SK-N-SH treated with all-trans-retinoic acid at 6 μM for 48 hours (cell line): Measurements from ENCODE around the gene KIAA0825.

Experiments
- ATAC-seq: fragments of 200-7000 bp; cut with Tn5 transposase; 3 replicates; pipeline ENCODE4 v1.9.1; 2020; ENCODE audit warnings: mild to moderate bottlenecking, moderate library complexity
- ARNTL ChIP-seq: fragments of 450-650 bp; formaldehyde crosslinking; IDR thresholded peaks from 2 replicates; pipeline ENCODE4 v1.5.0; 2020; ENCODE audit warnings: low read depth, mild to moderate bottlenecking, moderate library complexity, borderline replicate concordance
- BACH2 ChIP-seq: fragments of 250-450 bp; sonication (Bioruptor Pico); IDR thresholded peaks from 2 replicates; pipeline ENCODE4 v1.9.0; 2021; ENCODE audit warnings: mild to moderate bottlenecking, borderline replicate concordance
- CSDC2 ChIP-seq: fragments of 250-450 bp; sonication (Bioruptor Pico); IDR thresholded peaks from 2 replicates; pipeline ENCODE4 v1.5.0; 2020; ENCODE audit warnings: mild to moderate bottlenecking, moderate library complexity
- ESRRG ChIP-seq: fragments of 250-450 bp; sonication (Bioruptor Pico); IDR thresholded peaks from 2 replicates; pipeline ENCODE4 v1.6.1; 2021; ENCODE audit warnings: mild to moderate bottlenecking
- GLIS3 ChIP-seq: fragments of 250-450 bp; sonication (Bioruptor Pico); IDR thresholded peaks from 2 replicates; pipeline ENCODE4 v1.5.0; 2020; ENCODE audit warnings: mild to moderate bottlenecking, moderate library complexity
- ISL1 ChIP-seq: fragments of 250-450 bp; sonication (Bioruptor Pico); IDR thresholded peaks from 2 replicates; pipeline ENCODE4 v2.1.2; 2022; ENCODE audit warnings: mild to moderate bottlenecking, moderate library complexity
- PPARA ChIP-seq: fragments of 250-450 bp; sonication (Bioruptor Pico); IDR thresholded peaks from 2 replicates; pipeline ENCODE4 v1.5.0; 2020; ENCODE audit warnings: mild to moderate bottlenecking, borderline replicate concordance
- RARB ChIP-seq: fragments of 250-450 bp; sonication (Bioruptor Pico); IDR thresholded peaks from 2 replicates; pipeline ENCODE4 v1.8.0; 2021; ENCODE audit warnings: mild to moderate bottlenecking, moderate library complexity
- SNAI2 ChIP-seq: fragments of 250-450 bp; sonication (Bioruptor Pico); IDR thresholded peaks from 2 replicates; pipeline ENCODE4 v1.5.0; 2020; ENCODE audit warnings: mild to moderate bottlenecking, moderate library complexity
- TCF4 ChIP-seq: fragments of 250-450 bp; sonication (Bioruptor Pico); IDR thresholded peaks from 2 replicates; pipeline ENCODE4 v1.8.0; 2021; ENCODE audit warnings: mild to moderate bottlenecking, moderate library complexity, borderline replicate concordance
- TOX ChIP-seq: fragments of 250-450 bp; sonication (Bioruptor Pico); IDR thresholded peaks from 2 replicates; pipeline ENCODE4 v1.8.0; 2021; ENCODE audit warnings: mild to moderate bottlenecking, moderate library complexity, borderline replicate concordance
- ZC3H10 ChIP-seq: fragments of 250-450 bp; sonication (Bioruptor Pico); IDR thresholded peaks from 2 replicates; pipeline ENCODE4 v1.5.1; 2021; ENCODE audit warnings: mild to moderate bottlenecking, moderate library complexity
- ZFP3 ChIP-seq: fragments of 250-450 bp; sonication (Bioruptor Pico); IDR thresholded peaks from 2 replicates; pipeline ENCODE4 v1.5.0; 2020; ENCODE audit warnings: mild to moderate bottlenecking, moderate library complexity
- ZFP30 ChIP-seq: fragments of 450-650 bp; formaldehyde crosslinking; IDR thresholded peaks from 2 replicates; pipeline ENCODE4 v1.5.0; 2022; ENCODE audit warnings: mild to moderate bottlenecking, moderate library complexity
- ZNF565 ChIP-seq: fragments of 450-650 bp; formaldehyde crosslinking; conservative IDR thresholded peaks from 2 replicates; pipeline ENCODE4 v1.5.0; 2020; ENCODE audit warnings: low read depth, mild to moderate bottlenecking, moderate library complexity
- ZNF70 ChIP-seq: fragments of 450-650 bp; formaldehyde crosslinking; IDR thresholded peaks from 2 replicates; pipeline ENCODE4 v1.5.0; 2020; ENCODE audit warnings: mild to moderate bottlenecking, moderate library complexity
- ZNF8 ChIP-seq: fragments of 450-650 bp; formaldehyde crosslinking; IDR thresholded peaks from 2 replicates; pipeline ENCODE4 v1.5.0; 2020; ENCODE audit warnings: mild to moderate bottlenecking, moderate library complexity
- TF ChIP-seq, protein P1 (sequence below): fragments of 250-450 bp; sonication (Bioruptor Pico); IDR thresholded peaks from 2 replicates; pipeline ENCODE4 v1.8.0; 2020; ENCODE audit warnings: mild to moderate bottlenecking, moderate library complexity, borderline replicate concordance
- TF ChIP-seq, protein P2 (sequence below): fragments of 250-450 bp; sonication (Bioruptor Pico); IDR thresholded peaks from 2 replicates; pipeline ENCODE4 v1.8.0; 2021; ENCODE audit warnings: low read depth, mild to moderate bottlenecking, moderate library complexity, borderline replicate concordance
- TF ChIP-seq, protein P3 (sequence below): fragments of 250-450 bp; sonication (Bioruptor Pico); IDR thresholded peaks from 2 replicates; pipeline ENCODE4 v1.5.1; 2020; ENCODE audit warnings: low read depth, mild to moderate bottlenecking, moderate library complexity
- TF ChIP-seq, protein P4 (sequence below): fragments of 250-450 bp; sonication (Bioruptor Pico); IDR thresholded peaks from 2 replicates; pipeline ENCODE4 v1.5.1; 2021; ENCODE audit warnings: mild to moderate bottlenecking, moderate library complexity
- TF ChIP-seq, protein P5 (sequence below): fragments of 250-450 bp; sonication (Bioruptor Pico); IDR thresholded peaks from 2 replicates; pipeline ENCODE4 v1.5.0; 2020; ENCODE audit warnings: mild to moderate bottlenecking, moderate library complexity

KIAA0825 gene

DNA sequence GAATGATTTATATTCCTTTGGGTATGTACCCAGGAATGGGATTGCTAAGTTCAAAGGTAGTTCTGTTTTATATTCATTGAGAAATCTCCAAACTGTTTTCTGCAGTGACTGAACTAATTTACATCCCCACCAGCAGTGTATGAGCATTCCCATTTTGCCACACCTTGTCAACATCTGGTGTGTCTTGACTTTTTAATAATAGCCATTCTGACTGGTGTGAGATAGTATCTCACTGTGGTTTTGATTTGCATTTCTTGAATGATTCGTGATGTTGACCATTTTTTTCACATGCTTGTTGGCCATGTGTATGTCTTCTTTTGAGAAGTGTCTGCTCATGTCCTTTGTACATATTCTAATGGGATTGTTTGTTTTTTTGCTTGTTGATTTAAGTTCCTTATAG is 421.5 kb downstream of the KIAA0825 start:
- no peak for ATAC-seq
- no peak for TF ChIP-seq GLIS3 (CRISPR knock-in tag)
- TF ChIP-seq, protein P1, sequence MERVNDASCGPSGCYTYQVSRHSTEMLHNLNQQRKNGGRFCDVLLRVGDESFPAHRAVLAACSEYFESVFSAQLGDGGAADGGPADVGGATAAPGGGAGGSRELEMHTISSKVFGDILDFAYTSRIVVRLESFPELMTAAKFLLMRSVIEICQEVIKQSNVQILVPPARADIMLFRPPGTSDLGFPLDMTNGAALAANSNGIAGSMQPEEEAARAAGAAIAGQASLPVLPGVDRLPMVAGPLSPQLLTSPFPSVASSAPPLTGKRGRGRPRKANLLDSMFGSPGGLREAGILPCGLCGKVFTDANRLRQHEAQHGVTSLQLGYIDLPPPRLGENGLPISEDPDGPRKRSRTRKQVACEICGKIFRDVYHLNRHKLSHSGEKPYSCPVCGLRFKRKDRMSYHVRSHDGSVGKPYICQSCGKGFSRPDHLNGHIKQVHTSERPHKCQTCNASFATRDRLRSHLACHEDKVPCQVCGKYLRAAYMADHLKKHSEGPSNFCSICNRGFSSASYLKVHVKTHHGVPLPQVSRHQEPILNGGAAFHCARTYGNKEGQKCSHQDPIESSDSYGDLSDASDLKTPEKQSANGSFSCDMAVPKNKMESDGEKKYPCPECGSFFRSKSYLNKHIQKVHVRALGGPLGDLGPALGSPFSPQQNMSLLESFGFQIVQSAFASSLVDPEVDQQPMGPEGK (CRISPR knock-in tag): no peak
- TF ChIP-seq TOX: no peak
- TF ChIP-seq ZC3H10 (CRISPR knock-in tag): no peak
- no peak for TF ChIP-seq ZFP30 (CRISPR knock-in tag)
- TF ChIP-seq, protein P2, sequence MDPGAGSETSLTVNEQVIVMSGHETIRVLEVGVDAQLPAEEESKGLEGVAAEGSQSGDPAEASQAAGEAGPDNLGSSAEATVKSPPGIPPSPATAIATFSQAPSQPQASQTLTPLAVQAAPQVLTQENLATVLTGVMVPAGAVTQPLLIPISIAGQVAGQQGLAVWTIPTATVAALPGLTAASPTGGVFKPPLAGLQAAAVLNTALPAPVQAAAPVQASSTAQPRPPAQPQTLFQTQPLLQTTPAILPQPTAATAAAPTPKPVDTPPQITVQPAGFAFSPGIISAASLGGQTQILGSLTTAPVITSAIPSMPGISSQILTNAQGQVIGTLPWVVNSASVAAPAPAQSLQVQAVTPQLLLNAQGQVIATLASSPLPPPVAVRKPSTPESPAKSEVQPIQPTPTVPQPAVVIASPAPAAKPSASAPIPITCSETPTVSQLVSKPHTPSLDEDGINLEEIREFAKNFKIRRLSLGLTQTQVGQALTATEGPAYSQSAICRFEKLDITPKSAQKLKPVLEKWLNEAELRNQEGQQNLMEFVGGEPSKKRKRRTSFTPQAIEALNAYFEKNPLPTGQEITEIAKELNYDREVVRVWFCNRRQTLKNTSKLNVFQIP (CRISPR knock-in tag): no peak
- no peak for TF ChIP-seq ZNF565
- TF ChIP-seq, protein P3, sequence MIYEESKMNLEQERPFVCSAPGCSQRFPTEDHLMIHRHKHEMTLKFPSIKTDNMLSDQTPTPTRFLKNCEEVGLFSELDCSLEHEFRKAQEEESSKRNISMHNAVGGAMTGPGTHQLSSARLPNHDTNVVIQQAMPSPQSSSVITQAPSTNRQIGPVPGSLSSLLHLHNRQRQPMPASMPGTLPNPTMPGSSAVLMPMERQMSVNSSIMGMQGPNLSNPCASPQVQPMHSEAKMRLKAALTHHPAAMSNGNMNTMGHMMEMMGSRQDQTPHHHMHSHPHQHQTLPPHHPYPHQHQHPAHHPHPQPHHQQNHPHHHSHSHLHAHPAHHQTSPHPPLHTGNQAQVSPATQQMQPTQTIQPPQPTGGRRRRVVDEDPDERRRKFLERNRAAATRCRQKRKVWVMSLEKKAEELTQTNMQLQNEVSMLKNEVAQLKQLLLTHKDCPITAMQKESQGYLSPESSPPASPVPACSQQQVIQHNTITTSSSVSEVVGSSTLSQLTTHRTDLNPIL: no peak
- TF ChIP-seq ZFP3 (CRISPR knock-in tag): no peak
- no peak for TF ChIP-seq RARB (CRISPR knock-in tag)
- no peak for TF ChIP-seq BACH2 (CRISPR knock-in tag)
- TF ChIP-seq PPARA (CRISPR knock-in tag): no peak
- no peak for TF ChIP-seq TCF4
- no peak for TF ChIP-seq ZNF70 (CRISPR knock-in tag)
- no peak for TF ChIP-seq ZNF8 (CRISPR knock-in tag)
- TF ChIP-seq, protein P4, sequence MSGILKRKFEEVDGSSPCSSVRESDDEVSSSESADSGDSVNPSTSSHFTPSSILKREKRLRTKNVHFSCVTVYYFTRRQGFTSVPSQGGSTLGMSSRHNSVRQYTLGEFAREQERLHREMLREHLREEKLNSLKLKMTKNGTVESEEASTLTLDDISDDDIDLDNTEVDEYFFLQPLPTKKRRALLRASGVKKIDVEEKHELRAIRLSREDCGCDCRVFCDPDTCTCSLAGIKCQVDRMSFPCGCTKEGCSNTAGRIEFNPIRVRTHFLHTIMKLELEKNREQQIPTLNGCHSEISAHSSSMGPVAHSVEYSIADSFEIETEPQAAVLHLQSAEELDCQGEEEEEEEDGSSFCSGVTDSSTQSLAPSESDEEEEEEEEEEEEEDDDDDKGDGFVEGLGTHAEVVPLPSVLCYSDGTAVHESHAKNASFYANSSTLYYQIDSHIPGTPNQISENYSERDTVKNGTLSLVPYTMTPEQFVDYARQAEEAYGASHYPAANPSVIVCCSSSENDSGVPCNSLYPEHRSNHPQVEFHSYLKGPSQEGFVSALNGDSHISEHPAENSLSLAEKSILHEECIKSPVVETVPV: no peak
- no peak for TF ChIP-seq ISL1 (CRISPR knock-in tag)

DNA sequence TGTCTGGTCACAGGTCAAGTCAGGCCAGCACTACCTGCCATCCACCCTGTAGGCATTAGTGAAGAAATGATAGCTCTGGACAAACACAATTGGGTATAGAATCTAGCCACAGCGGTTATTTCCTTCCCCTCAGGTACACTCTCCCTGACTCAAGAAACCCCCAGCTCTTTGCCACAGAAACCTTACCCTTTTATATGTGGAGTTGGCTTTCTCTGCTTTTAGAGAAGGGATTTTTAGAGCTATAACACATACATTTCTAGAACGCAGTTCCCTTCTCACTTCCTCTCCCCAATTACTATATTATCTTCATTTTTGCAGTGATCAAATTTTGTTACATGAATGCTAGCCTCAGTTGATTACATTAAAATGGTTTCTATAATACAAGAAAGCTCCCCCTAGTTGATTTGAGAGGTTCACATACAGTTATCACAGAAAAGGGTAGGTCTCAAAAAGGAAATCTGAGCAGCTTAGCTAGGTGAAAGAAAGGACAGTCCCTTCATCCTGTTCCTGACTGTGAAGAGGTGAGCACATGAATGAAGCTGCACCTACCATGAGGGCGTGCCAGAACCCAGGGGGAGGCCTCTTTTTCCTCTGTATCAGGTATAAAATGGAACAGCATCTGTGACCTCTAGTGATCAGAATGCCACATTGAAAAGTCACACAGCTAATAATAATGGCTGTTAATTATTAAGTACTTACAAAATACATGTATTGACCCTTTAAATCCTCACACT is 425.6 kb downstream of the KIAA0825 start:
- ATAC-seq: no peak
- TF ChIP-seq SNAI2: no peak
- TF ChIP-seq, all 23 proteins: peak for 0

DNA sequence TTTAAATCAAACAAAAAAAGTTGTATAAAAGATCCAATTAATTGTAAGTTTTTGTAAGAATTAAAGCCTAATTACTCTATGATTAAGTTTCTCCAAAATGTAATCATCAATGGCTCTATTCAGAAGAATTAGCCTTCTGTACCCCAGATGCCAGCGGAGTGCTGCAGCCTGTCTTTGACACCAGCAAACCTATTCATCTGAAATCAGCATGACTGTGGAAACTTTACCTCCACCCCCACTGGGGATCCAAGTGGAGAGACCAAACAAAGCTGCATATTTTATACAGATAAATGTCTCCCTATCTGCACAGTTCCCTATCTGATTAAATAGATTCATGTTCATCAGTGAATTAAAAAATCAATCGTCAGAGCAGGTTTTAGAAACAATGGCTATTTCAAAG is 426.8 kb downstream of the KIAA0825 start:
- ATAC-seq: no peak
- TF ChIP-seq ZC3H10 (CRISPR knock-in tag) (no peak), ZNF565 (no peak), ARNTL (CRISPR knock-in tag) (no peak), ZFP3 (CRISPR knock-in tag) (no peak), ESRRG (CRISPR knock-in tag) (no peak), BACH2 (CRISPR knock-in tag) (no peak), PPARA (CRISPR knock-in tag) (no peak), CSDC2 (CRISPR knock-in tag) (no peak), RARB (CRISPR knock-in tag) (no peak), ZNF8 (CRISPR knock-in tag) (no peak), ISL1 (CRISPR knock-in tag) (no peak), ZFP30 (CRISPR knock-in tag) (no peak), GLIS3 (CRISPR knock-in tag) (no peak)
- TF ChIP-seq, protein P2 (CRISPR knock-in tag): no peak
- TF ChIP-seq, protein P5, sequence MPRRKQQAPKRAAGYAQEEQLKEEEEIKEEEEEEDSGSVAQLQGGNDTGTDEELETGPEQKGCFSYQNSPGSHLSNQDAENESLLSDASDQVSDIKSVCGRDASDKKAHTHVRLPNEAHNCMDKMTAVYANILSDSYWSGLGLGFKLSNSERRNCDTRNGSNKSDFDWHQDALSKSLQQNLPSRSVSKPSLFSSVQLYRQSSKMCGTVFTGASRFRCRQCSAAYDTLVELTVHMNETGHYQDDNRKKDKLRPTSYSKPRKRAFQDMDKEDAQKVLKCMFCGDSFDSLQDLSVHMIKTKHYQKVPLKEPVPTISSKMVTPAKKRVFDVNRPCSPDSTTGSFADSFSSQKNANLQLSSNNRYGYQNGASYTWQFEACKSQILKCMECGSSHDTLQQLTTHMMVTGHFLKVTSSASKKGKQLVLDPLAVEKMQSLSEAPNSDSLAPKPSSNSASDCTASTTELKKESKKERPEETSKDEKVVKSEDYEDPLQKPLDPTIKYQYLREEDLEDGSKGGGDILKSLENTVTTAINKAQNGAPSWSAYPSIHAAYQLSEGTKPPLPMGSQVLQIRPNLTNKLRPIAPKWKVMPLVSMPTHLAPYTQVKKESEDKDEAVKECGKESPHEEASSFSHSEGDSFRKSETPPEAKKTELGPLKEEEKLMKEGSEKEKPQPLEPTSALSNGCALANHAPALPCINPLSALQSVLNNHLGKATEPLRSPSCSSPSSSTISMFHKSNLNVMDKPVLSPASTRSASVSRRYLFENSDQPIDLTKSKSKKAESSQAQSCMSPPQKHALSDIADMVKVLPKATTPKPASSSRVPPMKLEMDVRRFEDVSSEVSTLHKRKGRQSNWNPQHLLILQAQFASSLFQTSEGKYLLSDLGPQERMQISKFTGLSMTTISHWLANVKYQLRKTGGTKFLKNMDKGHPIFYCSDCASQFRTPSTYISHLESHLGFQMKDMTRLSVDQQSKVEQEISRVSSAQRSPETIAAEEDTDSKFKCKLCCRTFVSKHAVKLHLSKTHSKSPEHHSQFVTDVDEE: no peak
- TF ChIP-seq, protein P4: no peak
- TF ChIP-seq, protein P1 (CRISPR knock-in tag): no peak
